IPS-20b (cell line): ENCODE measurements around the gene PES1.

Experiments used
- H3K27ac ChIP-seq: one replicate; pipeline ENCODE4 v1.5.1; 2013; ENCODE audit warnings: low read length
- H3K27me3 ChIP-seq: 2 replicates; pipeline ENCODE4 v1.6.1; 2013; ENCODE audit warnings: mild to moderate bottlenecking, low read length, inconsistent platforms; ENCODE audit not compliant: insufficient read depth
- H3K36me3 ChIP-seq: 2 replicates; pipeline ENCODE4 v1.6.1; 2013; ENCODE audit warnings: low read depth, mild to moderate bottlenecking, inconsistent platforms, low read length, moderate library complexity; ENCODE audit not compliant: insufficient read depth
- H3K4me1 ChIP-seq: 2 replicates; pipeline ENCODE4 v1.6.1; 2013; ENCODE audit warnings: mild to moderate bottlenecking, control low read depth, inconsistent platforms, low read length, moderate library complexity; ENCODE audit not compliant: insufficient read depth
- H3K4me3 ChIP-seq: 2 replicates; pipeline ENCODE4 v1.5.1; 2013; ENCODE audit warnings: mild to moderate bottlenecking, low read length, inconsistent platforms
- H3K9ac ChIP-seq: 2 replicates; pipeline ENCODE4 v1.6.1; 2013; ENCODE audit warnings: low read depth, mild to moderate bottlenecking, inconsistent platforms, low read length, moderate library complexity
- H3K9me3 ChIP-seq: 2 replicates; pipeline ENCODE4 v1.6.1; 2013; ENCODE audit warnings: mild to moderate bottlenecking, low read depth, low read length, inconsistent platforms; ENCODE audit not compliant: insufficient read depth

The PES1 gene

DNA sequence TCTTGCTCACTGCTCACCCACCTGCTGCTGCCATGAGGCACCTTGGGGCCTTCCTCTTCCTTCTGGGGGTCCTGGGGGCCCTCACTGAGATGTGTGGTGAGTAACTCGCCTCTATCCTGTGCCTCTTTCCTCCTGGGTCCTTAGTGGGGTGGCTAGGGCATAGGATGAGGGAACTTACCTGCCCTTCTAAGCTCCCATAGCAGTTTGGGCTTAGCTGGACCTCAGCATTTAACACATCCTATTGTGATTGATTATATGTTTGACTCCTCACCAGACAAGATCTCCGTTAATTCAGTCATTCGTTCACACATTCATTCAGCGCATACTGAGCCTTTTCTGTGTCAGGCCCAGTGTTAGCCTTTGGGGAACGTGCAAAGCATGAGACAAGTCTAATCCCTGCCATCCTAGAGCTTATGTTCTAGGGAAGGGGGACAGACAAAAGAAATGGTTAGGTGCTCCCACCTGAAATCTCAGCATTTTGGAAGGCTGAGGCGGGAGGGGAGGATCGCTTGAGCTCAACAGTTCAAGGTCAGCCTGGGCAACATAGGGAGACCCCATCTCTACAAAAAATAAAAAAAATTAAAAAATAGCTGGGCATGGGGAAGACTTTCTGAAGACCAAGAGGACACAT lies 15.7 kb upstream of the PES1 start:
- H3K4me3 ChIP-seq: peak overlapping the region; percentile 84
- peaks cover 10% of the 10 kb centered on the region; the same call in 1 of the 2 replicates for H3K4me1 ChIP-seq
- H3K27ac ChIP-seq: peak overlapping the region; percentile 82
- peak overlapping the region; percentile 92 for H3K9ac ChIP-seq
- H3K9me3 ChIP-seq: no peaks in the 10 kb centered on the region
- H3K27me3 ChIP-seq: no peaks in the 10 kb centered on the region
- H3K36me3 ChIP-seq: peaks cover 27% of the 10 kb centered on the region

DNA sequence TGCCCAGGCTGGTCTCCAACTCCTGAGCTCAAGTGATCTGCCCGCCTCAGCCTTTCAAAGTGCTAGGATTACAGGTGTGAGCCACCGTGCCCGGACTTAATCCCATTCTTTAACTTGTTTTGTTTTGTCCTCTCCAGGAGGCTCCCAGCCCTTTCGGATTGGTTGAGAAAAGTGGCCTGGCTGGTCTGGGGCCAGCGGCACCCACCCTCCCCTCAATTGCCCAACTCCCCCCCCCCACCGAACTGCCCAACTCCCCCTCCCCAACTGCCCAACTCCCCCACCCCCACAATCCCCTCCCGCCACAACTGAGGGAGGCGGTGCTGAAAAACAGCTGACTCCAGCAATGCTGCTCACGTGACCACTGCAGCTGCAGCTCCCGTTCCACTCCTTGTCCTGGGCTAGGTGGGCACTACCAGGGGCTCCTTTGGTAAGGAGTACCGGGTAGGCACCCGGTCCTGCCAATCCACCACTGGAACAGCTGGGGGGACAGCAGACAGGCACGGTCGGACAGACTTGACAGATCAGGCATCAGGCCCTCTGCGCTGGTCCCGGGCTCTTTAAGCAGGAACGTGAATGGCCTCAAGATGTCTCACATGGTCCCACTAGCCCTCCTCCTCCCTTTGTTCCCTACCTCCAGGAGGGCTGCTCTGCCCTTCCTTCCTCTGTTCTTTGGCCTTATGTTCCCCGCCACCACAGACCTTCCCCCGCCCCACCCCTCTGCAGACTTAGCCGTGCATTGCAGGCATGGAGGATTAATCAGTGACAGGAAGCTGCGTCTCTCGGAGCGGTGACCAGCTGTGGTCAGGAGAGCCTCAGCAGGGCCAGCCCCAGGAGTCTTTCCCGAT lies 15.0 kb upstream of the PES1 start, which contains the start of gene TCN2:
TCN2 (plus strand) TSS at position 720 of the 845 bp plus-strand sequence. CDS start 158 bp downstream, outside the sequence.
- no peaks in the 10 kb centered on the region for H3K9me3 ChIP-seq
- H3K36me3 ChIP-seq: peaks cover 22% of the 10 kb centered on the region
- H3K9ac ChIP-seq: peak within 1 kb of the TSS; percentile 92
- H3K4me3 ChIP-seq: peak within 1 kb of the TSS; percentile 84
- H3K4me1 ChIP-seq: peaks cover 10% of the 10 kb centered on the region; the same call in 1 of the 2 replicates
- peak within 1 kb of the TSS; percentile 82 for H3K27ac ChIP-seq
- H3K27me3 ChIP-seq: no peaks in the 10 kb centered on the region

DNA sequence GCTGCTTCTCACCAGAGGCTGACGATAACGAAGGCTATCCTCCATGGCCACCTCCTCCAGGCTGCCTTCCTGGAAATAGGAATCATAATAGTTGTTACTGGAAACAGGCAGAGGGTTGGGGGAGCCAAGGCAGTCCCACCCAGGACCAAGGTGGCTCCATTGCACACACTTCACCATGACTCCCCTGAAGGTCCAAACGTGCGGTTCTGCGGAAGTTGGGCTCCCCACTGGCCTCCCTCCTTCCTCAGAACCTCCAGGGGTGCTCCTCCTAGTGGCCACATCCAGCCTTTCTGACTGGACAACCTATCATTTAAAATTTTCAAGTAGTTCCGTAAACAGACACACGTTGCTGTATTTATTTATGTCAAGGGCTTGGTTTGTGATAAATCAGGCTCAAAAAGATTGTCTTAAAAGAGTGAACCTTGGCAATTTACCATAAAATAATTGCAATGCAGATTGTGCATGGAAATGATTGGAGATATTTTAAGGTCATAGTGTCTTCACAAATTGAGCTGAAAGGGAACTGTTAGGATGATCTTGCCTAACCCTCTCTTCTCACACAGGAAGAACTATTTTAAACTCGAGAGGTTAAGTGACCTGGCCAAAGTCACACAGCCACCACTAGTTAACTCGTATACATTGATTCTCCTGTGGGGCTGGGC lies 13.9 kb upstream of the PES1 start:
- H3K36me3 ChIP-seq: peaks cover 11% of the 10 kb centered on the region
- peak overlapping the region; percentile 72; the same call in 1 of the 2 replicates for H3K9ac ChIP-seq
- peak overlapping the region; percentile 38; the same call in 1 of the 2 replicates for H3K4me3 ChIP-seq
- peak overlapping the region; percentile 2 for H3K27ac ChIP-seq
- no peaks in the 10 kb centered on the region for H3K27me3 ChIP-seq
- H3K4me1 ChIP-seq: peaks cover 10% of the 10 kb centered on the region; the same call in 1 of the 2 replicates
- no peaks in the 10 kb centered on the region for H3K9me3 ChIP-seq

DNA sequence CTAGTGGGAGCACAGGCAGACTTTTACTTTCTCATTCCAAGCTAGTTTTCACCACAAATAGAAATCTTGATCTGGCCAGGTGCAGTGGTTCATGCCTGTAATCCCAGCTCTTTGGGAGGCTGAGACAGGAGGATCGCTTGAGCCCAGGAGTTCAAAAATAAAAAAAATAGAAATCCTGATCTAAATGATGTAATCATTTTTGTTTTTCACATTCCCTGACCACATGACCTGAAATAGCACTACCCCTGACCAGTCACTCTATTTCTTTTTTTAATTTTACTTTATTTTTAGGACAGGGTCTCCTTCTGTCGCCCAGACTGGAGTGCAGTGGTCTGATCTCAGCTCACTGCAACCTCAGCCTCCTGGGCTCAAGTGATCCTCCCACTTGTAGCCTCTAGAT lies 13.0 kb upstream of the PES1 start:
- H3K9me3 ChIP-seq: no peaks in the 10 kb centered on the region
- no peak overlapping the region for H3K4me3 ChIP-seq
- H3K9ac ChIP-seq: no peak overlapping the region; the same call in 1 of the 2 replicates
- peaks cover 3% of the 10 kb centered on the region; the same call in 1 of the 2 replicates for H3K36me3 ChIP-seq
- peaks cover 10% of the 10 kb centered on the region; the same call in 1 of the 2 replicates for H3K4me1 ChIP-seq
- no peak overlapping the region for H3K27ac ChIP-seq
- no peaks in the 10 kb centered on the region for H3K27me3 ChIP-seq

DNA sequence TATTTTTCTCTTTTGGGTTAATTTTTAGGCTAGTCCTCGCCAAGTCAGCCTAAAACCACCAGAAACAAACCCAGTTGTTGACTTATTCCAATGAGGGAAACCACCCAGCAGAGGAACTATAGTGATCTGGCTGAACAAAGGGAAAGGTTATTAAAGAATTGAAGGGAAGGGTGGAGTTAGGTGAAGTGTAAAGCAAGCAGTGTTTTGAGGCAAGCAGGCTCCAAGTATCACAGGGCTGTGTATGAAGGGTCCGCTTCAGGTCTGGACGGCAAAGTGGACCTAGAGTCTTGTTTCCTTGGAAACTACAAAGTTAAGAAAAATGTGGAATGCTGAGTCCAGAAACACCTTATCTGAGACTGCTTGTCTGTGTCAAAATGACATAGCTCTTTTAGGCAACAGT lies 12.1 kb upstream of the PES1 start:
- no peaks in the 10 kb centered on the region for H3K27me3 ChIP-seq
- no peak overlapping the region for H3K9ac ChIP-seq
- H3K4me1 ChIP-seq: peaks cover 10% of the 10 kb centered on the region; the same call in 1 of the 2 replicates
- H3K27ac ChIP-seq: no peak overlapping the region
- H3K36me3 ChIP-seq: no peaks in the 10 kb centered on the region
- no peaks in the 10 kb centered on the region for H3K9me3 ChIP-seq
- H3K4me3 ChIP-seq: no peak overlapping the region

DNA sequence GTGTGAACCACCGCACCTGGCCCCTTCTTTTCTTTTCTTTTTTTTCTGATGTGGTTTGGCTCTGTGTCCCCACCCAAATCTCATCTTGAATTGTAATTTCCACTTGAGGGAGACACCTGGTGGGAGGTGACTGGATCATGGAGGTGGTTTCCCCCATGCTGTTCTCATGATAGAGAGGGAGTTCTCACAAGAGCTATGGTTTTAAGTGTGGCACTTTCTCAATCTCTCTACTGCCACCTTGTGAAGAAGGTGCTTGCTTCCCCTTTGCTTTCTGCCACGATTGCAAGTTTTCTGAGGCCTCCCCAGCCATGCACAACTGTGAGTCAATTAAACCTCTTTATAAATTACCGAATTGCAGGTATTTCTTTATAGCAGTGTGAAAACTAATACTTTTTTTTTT lies 10.3 kb upstream of the PES1 start:
- Histone ChIP-seq H3K4me1 (peaks cover 10% of the 10 kb centered on the region; the same call in 1 of the 2 replicates), H3K27me3 (no peaks in the 10 kb centered on the region), H3K9me3 (no peaks in the 10 kb centered on the region), H3K9ac (no peak overlapping the region), H3K36me3 (no peaks in the 10 kb centered on the region), H3K27ac (no peak overlapping the region), H3K4me3 (no peak overlapping the region)

DNA sequence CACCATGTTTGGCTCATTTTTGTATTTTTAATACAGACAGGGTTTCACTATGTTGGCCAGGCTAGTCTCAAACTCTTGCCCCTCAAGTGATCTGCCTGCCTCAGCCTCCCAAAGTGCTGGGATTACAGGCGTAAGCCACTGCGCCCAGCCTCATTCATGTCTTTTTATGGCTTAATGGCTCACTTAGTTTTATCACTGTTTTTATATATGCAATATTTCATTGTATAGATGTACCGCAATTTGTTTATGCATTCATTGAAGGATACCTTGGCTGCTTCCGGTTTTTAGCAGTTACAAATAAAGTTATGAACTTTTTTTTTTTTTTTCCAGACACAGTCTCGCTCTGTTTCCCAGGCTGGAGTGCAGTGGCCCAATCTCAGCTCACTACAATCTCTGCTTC lies 9.8 kb upstream of the PES1 start:
- no peak overlapping the region for H3K4me3 ChIP-seq
- peaks cover 10% of the 10 kb centered on the region; the same call in 1 of the 2 replicates for H3K4me1 ChIP-seq
- no peaks in the 10 kb centered on the region for H3K27me3 ChIP-seq
- H3K36me3 ChIP-seq: no peaks in the 10 kb centered on the region
- no peaks in the 10 kb centered on the region for H3K9me3 ChIP-seq
- H3K27ac ChIP-seq: no peak overlapping the region
- no peak overlapping the region for H3K9ac ChIP-seq

DNA sequence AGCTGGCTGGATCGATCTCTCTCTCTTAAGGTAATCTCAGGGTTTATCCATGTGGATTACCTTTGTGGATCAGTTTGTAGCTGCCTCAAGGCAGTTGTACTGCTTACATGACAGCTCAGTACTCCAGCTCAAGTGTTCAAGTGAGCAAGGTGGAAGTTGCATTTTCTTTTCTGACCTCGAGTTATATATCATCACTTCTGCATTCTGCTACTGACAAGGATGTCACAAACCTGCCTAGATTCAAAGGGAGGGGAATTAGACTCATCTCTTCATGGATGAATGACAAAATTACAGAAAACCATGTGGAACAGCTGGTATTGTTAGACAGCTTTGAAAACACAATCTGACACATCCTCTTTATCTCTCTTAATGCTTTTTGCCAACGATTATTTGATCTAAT lies 9.2 kb upstream of the PES1 start:
- H3K9me3 ChIP-seq: no peaks in the 10 kb centered on the region
- H3K9ac ChIP-seq: no peak overlapping the region
- H3K27me3 ChIP-seq: no peaks in the 10 kb centered on the region
- H3K4me3 ChIP-seq: no peak overlapping the region
- no peaks in the 10 kb centered on the region for H3K36me3 ChIP-seq
- no peak overlapping the region for H3K27ac ChIP-seq
- H3K4me1 ChIP-seq: peaks cover 8% of the 10 kb centered on the region; the same call in 1 of the 2 replicates

DNA sequence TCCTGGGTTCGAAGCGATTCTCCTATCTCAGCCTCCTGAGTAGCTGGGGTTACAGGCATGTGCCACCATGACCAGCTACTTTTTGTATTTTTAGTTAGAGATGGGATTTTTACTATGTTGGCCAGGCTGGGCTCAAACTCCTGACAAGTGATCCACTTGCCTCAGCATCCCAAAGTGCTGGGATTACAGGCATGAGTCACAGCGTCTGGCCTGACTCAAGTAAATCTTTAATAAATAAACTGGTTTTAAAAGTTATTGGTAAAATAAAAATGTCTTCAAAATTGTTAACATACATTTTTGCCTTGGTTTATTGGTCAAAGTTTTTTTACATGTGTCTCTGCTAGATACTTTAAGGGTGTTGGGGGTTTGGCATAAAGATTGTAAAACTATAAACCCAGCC lies 7.3 kb upstream of the PES1 start:
- Histone ChIP-seq H3K9me3 (no peaks in the 10 kb centered on the region), H3K27me3 (peaks cover 2% of the 10 kb centered on the region), H3K4me1 (no peaks in the 10 kb centered on the region), H3K4me3 (no peak overlapping the region), H3K36me3 (no peaks in the 10 kb centered on the region), H3K9ac (no peak overlapping the region), H3K27ac (no peak overlapping the region)

DNA sequence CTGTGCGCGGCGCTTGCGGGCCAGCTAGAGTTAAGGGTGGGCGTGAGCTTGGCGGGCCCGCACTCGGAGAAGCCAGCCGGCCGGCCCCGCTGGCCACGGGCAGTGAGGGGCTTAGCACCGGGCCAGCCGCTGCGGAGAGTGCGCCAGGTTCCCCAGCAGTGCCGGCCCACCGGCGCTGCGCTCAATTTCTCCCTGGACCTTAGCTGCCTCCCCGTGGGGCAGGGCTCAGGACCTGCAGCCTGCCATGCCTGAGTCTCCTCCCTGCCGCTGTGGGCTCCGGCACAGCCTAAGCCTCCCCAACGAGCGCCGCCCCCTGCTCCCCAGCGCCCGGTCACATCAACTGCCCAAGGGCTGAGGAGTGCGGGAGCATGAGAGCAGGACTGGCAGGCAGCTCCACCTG lies 5.2 kb upstream of the PES1 start:
- H3K4me1 ChIP-seq: no peaks in the 10 kb centered on the region
- H3K36me3 ChIP-seq: no peaks in the 10 kb centered on the region
- no peak overlapping the region for H3K27ac ChIP-seq

DNA sequence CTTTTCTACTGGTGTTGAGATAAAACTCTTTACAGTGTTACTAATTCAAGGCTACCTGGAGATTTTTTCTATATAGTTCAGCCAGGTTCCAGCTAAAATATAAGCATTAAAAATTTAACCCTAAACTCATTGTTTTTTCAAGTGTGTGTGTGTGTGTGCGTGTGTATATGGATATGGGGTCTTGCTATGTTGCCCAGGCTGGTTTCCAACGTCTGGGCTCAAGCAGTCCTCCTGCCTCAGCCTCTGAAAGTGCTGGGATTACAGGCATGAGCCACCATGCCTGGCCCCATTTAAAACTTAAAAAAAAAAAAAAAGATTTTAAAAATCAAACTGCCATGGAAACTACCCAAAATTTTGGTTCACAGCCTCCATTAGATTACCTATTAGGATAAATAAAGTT lies 4.5 kb upstream of the PES1 start:
- Histone ChIP-seq H3K9ac (no peak overlapping the region), H3K4me1 (no peaks in the 10 kb centered on the region), H3K27me3 (peaks cover 15% of the 10 kb centered on the region), H3K9me3 (no peaks in the 10 kb centered on the region), H3K36me3 (no peaks in the 10 kb centered on the region), H3K27ac (no peak overlapping the region), H3K4me3 (no peak overlapping the region)

More for the DNA sequence above, 5.2 kb upstream of the PES1 start:
- Histone ChIP-seq H3K4me3 (no peak overlapping the region), H3K9me3 (no peaks in the 10 kb centered on the region), H3K27me3 (peaks cover 15% of the 10 kb centered on the region), H3K9ac (no peak overlapping the region)
